SK-N-SH treated with all-trans-retinoic acid at 6 μM for 48 hours (cell line): ENCODE measurements around the gene ANO10.

ENCODE experiments used
- BACH2 ChIP-seq: fragments of 250-450 bp; sonication (Bioruptor Pico); IDR thresholded peaks from 2 replicates; pipeline ENCODE4 v1.9.0; 2021; ENCODE audit warnings: mild to moderate bottlenecking, borderline replicate concordance
- ISL1 ChIP-seq: fragments of 250-450 bp; sonication (Bioruptor Pico); IDR thresholded peaks from 2 replicates; pipeline ENCODE4 v2.1.2; 2022; ENCODE audit warnings: mild to moderate bottlenecking, moderate library complexity
- PPARA ChIP-seq: fragments of 250-450 bp; sonication (Bioruptor Pico); IDR thresholded peaks from 2 replicates; pipeline ENCODE4 v1.5.0; 2020; ENCODE audit warnings: mild to moderate bottlenecking, borderline replicate concordance
- TF ChIP-seq, protein P1 (sequence below): fragments of 250-450 bp; sonication (Bioruptor Pico); IDR thresholded peaks from 2 replicates; pipeline ENCODE4 v1.8.0; 2021; ENCODE audit warnings: low read depth, mild to moderate bottlenecking, moderate library complexity, borderline replicate concordance

DNA sequence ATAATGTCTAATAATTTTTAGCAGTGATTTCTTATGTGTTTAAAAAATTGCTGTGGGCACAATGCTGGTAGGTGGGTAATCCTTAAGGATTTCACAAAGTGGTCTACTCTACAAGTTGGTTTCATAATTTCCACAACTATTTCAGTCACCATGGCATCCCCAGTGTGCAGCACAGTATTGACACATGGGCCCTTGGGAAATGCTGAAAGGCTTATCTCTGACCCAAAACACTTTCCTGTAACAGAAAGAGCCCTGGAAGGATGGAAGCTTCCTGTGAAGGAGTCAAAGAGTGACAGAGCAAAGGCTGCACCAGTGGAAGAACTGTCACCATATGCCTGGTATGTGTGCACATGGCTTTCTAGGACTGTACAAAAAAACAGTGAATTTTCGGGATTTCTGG, 153.7 kb downstream of the ANO10 start:
- no peak for TF ChIP-seq PPARA (CRISPR knock-in tag)
- TF ChIP-seq ISL1 (CRISPR knock-in tag) = no peak
- no peak for TF ChIP-seq BACH2
- TF ChIP-seq, protein P1, sequence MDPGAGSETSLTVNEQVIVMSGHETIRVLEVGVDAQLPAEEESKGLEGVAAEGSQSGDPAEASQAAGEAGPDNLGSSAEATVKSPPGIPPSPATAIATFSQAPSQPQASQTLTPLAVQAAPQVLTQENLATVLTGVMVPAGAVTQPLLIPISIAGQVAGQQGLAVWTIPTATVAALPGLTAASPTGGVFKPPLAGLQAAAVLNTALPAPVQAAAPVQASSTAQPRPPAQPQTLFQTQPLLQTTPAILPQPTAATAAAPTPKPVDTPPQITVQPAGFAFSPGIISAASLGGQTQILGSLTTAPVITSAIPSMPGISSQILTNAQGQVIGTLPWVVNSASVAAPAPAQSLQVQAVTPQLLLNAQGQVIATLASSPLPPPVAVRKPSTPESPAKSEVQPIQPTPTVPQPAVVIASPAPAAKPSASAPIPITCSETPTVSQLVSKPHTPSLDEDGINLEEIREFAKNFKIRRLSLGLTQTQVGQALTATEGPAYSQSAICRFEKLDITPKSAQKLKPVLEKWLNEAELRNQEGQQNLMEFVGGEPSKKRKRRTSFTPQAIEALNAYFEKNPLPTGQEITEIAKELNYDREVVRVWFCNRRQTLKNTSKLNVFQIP (CRISPR knock-in tag) = no peak
